Right forelimb (tissue), 1 donor: ENCODE data around the gene TUBB4B.

Source experiments
- DNase-seq: peaks from one replicate; pipeline ENCODE4 v3.0.0-alpha.2; 2018

Gene TUBB4B

DNA sequence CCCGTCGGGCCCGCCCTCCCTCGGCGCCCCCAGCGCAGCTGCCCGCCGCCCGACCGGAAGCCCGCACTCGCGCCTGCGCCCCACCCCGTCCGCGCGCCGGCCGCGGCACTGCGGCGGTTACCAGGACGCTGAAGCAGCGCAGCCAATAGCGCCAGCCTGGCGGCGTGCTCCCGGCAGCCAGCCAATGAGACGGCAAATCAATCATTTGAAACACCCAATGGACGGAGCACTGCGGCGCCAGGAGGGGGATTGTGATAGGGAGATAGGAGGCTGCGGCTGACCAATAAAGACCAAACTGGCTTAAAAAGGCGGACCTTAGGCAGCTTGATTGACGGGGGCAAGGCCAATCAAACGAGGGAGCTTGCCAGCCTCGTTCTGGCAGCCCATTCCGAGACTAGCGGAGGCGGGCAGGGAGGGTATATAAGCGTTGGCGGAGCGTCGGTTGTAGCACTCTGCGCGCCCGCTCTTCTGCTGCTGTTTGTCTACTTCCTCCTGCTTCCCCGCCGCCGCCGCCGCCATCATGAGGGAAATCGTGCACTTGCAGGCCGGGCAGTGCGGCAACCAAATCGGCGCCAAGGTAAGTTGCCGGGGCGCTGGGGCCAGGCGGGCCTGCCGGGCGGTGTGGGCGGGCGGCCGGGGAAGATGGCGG, at the start of gene TUBB4B:
Gene TUBB4B (plus strand): TSS at position 447 of the 649 bp plus-strand sequence. CDS start 74 bp downstream, at position 521.
- DNase-seq = peak; percentile 100

DNA sequence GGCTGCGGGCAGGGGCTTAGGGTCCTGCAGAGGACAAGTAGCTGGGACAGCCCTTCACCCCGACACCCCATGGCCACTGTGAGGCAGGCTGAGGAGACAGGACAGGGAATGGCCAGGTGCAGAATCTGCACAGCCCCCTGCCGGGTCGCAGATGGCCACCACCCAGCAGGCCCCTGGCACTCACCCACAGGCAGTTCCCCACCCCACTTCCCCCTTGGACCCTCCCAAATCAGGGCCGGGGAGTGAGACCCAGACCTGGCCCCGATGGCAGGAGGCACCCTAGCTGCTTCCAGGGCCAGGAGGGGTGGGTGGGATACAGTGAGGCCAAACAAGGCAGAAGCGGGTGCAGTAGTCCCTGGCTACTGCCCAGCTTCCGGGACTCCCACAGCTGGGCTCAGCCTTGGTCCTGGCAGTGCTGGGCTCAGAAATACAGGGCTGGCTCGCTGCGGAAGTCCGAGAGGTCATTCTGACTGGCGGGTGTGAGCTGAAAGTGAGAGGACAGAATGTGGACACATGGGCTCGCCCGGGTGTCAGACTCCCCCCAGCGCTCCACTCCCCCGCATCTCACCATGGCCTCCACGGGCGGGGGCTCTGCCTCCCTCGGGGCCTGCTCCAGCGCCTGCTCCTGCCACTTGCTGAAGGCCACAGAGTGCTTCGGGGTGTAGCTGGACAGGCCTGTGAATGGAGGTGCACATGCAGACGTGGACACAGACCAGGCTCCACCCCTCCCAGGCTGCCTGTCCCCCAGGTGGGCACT, 49.2 kb upstream of the TUBB4B start:
- no peak for DNase-seq

DNA sequence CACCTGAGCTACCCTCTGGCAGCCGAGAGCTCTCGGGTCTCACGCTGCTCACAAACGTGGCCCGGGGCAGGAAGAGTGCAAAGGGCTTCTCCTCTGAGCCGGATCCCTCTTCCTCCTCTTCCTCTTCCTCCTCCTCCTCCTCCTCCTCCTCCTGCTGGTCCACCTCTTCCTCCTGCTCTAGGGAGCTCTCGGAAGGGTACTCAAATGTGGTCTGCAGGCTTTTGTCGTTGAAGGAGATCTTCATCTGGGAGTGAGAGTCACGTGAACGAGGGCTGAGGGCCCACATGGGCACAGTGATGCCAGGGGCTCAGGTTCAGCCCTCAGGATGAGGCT, 48.7 kb upstream of the TUBB4B start:
- no peak for DNase-seq

DNA sequence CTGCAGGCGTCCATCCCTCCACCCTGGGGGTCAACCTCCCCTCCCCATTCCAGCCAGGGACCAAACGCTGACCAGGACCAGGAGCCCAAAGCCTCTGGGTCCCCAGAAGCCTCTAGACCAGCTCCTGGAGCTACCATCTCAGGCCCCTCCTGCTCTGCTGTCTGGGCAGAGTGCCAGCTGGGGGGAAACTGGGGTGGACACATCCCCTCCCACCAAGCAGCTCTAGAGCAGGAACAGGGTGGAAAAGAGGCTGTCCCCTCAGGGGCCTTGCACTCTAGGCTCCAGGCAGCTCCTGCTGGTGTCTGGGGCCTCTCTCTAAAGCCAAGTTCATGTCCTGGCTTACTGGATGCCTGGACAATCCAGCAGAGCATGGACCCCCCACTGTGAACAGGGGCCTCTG, 48.2 kb upstream of the TUBB4B start:
- DNase-seq = no peak

DNA sequence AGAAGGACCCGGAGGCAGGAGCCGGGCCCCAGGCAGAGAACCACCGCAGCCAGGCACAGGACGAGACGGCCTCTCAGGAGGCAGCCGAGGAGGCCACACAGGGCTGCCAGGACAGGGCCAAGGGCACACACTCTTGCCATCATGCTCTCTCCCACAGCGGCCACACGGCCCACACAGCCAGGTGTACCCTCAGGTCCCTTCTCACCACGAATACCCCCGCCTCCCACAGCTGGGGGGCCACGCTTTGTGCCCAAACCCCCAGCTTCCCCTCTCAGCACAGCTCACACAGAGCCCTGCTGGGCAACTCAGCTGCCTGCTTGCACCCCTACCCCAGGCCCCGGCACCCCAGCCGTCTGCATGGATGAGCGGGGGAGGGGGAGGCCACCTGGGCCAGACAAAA, 47.3 kb upstream of the TUBB4B start:
- no peak for DNase-seq

DNA sequence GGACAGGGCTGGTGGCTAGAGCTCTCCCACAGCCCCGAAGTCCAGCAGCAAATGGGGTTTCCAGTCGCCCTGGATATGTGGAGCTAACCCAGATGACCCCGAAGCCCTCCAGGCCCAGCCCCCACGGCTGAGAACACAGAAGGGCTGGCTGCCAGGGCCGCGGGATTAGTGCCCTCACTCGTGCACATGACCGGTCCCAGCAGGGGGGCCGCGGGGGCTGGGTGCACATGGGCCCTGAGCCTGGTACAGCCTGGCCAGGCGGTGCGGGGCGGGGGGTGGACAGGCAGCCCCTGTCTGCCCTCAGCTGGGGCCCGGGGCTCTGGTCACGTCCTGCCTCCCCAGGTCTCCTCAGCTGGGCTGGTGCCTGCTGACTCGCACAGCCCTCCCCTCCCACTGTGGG, 46.7 kb upstream of the TUBB4B start:
- no peak for DNase-seq

DNA sequence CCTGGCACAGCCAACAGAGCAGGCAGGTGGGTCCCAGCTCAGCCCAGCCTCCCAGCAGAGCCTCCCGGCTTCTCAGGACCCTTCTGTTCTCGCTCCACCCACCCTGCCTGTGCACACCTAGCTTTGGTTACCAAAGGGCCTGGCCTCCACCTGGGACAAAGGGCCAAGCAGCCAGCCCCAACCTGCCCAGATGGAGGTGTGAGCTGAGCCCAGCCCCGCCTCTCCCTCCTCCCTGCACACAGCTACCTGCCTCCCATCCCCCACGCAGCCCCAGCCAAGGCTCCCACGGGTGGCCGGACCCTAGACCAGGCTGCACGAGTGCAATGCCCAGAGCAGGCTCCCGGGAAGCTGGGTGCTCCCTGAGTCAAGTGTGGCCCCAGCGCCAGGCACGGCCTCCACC, 46.2 kb upstream of the TUBB4B start:
- DNase-seq = no peak

DNA sequence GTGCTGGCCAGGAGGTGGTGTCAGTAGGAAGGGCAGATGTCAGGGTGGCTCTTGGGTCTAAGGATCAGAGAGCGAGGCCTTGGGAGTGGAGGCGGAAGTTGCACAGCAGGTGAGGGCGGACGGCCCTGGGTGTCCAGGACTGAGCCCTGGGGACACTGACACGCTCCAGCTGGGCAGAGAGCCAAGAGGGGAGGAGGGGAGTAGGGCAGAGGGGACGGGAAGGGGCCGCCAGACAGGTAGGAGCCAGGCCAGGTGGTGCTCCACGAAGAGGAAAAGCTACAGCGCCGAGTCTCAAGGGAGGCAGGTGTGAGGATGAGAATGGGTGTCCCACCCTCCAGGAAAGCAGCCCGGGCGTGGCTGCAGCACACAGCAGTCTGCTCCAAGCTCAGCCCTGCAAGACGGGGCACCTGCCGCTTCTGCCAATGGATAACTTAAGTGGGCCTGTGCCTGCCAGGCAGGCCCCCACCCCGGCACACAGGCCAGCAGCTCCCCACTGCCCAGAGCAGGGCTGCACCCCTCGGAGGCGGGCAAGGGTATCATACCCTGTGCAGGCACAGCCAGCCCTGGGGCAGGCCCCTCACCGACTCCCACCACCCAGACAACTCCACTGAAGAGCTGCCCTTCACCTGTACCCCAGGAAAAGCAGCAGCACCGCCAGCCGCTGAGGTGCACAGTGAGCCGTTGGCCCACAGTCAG, 45.4 kb upstream of the TUBB4B start:
- no peak for DNase-seq

DNA sequence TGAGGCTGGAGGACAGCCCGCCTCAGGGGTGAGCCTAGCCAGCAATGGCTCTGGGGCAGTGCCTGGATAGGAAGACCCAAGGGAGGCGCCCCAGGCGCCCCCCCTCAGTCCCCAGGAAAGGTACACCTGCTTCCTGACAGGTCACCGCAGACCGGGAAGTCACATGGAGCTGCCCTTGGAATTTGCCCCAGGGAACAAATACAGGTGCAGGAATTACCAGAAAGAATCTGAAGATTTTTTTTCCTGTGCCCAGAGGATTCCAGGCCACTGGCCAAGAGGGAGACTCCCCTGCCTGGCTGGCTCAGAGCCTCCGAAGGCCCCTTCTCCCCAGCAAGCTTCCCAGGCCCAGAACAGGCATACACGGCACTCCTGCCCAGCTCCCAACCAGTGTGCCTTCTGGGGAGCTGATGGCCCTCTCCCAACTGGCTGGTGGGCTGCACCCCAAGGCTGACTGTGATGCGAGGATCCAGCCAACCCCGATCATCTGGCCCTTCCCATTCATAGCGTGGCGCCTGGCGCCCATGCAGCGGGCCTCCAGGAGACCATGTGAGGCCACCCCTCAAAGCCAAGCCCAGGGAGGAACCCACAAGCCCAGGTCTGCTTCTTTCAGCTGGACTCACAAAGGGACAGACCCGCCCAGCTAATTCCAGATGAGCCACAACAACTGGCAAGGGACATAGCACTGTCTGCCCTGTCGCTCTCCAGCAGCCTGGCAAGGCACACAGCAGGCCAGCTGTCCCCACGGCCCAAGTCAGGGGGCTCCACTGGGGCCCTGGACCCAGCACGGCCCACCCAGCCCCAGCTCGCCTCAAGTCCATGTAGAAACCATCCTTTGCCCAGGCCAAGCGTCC, 42.8 kb upstream of the TUBB4B start:
- DNase-seq = no peak

DNA sequence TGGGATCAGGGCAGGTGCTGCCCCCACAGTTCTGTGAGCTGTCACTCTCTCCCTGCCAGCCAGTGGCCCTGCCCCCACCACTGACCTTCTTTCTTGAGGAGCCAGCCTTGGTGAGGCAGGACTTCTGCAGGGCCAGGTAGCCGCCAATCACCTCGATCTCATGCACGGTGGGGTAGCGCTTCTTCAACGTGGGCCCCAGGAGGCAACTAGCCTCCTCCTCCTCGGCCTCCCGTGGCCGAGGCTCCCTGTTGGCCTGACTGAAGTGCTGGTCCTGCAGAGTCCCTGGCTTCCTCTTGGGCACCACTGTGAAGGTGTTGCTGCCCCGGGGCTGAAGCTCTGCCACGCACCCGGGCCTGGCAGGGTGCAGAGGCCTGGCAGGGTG, 42.2 kb upstream of the TUBB4B start:
- DNase-seq = no peak

DNA sequence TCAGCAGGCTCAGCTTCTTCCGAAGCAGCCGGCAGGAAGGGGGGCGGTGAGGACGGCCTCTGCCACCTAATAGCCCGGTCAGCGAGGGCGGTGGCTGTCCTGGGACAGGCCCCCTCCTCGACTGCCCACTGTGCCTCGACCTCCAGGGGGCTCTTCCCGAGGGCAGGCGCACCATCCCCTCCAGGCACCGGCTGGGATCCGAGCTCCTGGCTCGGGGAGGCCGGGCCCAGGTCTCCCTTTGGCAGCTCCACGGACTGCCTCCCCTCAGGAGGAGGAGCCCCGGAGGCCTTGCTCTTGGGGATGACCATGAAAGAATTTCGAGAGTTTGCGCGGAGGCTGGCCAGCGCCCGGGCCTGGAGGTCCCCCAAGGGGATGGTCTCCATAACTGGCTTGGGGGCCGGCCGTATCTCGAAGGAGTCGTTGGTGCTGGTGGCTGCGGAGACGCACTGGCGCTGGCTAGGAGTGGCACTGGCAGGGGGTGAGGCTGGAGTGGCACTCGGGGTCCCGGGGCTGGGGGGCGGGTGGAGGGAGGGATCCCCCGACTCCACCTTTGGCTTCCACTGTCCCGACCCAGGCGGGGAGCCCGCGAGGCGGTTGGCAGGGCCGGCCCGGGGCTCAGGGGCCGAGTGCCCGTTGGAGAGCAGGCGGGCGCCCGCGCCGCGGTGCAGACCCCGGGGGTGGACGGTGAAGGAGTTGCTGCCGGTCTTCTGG, 41.5 kb upstream of the TUBB4B start:
- no peak for DNase-seq

DNA sequence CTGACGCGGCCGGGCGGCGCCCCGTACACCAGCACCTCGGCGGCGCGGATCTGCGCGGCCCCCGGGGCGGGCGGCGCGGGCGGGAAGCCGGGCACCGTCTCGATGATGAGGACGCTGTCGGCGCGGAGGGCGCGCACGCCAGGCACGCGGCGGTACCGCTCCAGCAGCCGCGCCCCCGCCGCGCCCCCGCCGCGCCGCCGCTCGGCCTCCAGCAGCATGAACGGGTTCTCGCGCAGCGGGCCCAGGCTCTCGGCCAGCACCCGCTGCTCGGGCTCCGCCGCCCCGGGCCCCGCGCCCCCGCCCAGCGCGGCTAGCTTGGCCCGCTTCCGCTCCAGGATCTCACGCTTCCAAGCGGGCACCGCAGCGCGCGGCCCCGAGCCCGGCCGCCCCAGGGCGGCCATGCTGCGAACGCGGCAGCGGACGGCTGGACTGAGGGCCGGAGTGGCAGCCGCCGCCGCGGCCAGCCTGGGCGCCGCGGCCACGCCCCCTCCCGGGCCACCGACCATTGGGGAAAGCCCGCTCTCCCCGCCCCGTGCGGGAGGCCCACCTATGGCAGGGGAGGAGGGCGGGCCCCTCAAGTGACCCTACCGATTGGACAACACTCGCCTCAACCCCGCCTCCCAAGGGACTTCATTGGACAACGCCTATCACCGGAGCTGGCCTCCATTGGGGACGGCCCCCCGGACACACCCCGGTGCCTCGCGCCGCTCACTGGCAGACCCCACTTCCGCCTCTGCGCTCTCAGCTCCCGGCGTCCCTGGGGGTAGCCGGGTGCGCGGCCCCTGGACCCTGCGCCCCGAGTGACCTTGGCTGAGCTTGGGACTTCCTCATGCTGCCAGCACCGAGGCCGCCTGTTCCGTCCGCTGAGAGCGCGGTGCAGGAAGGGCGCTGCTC, 40.5 kb upstream of the TUBB4B start, which contains the start of gene TPRN:
Gene TPRN (minus strand): TSS at position 431 of the 894 bp plus-strand sequence. CDS start 30 bp downstream, at position 401.
- DNase-seq = peak; percentile 97

DNA sequence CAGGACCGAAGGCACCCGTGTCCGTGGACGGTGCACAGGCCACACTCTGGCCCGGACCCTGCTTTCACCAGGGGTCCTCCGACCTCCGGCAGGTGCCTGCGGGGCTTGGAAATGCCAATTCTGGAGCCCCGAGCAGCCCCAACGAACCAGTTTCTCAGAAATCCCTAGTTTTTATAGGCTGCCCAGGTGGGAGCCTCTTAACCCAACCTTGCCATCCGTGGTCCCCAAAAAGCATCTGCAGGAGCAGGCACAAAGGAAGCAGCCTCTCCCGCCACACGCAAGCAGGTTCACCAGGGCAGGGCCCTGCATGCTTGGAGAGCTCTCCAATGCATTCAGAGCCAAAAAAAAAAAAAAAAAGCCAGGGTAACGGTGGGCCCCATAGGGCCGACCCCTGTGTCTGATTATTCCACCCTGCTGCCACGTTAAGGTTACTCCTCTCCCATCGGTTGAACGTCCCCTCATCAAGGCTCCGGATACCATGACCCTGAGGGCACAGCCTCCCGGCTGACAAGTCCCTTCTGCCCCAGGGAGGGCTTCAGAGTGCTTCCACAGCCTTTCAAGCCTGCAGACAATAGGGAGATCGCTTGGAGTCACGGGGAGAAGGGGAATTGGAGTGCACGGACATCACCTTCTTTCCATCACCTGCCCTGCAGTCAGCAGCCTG, 39.8 kb upstream of the TUBB4B start:
- DNase-seq = no peak

DNA sequence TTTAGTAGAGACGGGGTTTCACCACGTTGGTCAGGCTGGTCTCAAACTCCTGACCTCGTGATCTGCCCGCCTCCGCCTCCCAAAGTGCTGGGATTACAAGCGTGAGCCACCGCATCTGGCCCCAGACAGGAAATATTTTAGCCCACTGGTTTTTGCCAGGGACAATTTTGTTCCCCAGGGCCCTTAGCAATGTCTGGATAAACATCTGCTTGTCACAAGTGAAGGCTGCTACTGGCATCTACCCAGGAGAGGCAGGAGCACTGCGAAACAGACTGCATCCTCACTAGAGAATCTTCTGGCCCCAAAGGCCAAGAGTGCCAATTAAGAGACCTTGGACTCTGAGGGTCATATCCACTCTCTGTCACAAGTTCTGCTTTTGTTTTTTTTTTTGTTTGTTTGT, 38.1 kb upstream of the TUBB4B start:
- no peak for DNase-seq

DNA sequence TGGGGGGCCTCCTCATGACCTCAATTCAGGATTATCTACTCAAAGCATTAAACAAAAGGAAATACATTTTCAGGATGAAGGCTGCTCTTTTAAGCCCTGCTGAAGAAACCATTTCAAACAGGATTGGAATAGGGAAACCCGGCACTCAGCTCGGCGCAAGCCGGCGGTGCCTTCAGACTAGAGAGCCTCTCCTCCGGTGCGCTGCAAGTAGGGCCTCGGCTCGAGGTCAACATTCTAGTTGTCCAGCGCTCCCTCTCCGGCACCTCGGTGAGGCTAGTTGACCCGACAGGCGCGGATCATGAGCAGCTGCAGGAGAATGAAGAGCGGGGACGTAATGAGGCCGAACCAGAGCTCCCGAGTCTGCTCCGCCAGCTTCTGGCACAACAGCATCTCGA, 36.4 kb upstream of the TUBB4B start:
- DNase-seq = no peak

DNA sequence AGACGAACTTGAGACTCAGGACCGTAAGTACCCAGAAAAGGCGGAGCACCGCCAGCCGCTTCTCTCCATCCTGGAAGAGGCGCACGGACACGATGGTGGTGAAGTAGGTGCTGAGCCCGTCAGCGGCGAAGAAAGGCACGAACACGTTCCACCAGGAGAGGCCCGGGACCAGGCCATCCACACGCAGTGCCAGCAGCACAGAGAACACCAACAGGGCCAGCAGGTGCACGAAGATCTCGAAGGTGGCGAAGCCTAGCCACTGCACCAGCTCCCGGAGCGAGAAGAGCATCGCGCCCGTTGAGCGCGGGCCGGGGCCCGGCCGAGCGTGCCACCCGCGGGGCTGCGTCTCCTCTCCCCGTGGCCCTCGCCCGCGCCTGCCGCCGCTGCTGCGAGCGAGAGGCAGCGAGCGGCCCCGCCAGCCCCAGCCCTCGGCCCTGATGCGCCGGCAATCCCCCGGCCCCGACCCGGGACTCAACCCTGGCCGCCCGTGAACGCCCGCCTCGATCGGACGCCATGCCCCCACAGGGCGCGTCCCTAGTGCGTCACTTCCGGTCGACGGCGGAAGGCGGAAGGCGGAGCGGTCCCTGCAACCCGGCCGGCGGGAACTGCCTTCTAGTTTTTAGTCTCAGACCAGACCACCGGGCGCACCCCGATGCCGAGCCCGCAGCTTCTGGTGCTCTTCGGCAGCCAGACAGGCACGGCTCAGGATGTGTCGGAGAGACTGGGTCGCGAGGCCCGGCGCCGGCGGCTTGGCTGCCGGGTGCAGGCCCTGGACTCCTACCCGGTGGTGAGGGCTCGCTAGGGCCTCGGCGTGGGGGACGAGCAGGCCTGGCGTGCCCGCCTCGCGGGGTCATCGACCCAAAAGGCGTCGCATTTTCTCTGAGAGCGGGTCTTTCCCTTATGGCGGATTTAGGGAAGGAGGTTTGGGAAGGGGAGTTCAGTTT, 35.7 kb upstream of the TUBB4B start, which contains the start of the genes NDOR1 and TMEM203:
Gene NDOR1 (plus strand): TSS at position 575 of the 944 bp plus-strand sequence. CDS start 78 bp downstream, at position 653.
Gene TMEM203 (minus strand): TSS at position 523 of the 944 bp plus-strand sequence. CDS start 234 bp downstream, at position 289.
- DNase-seq = peak; percentile 96

DNA sequence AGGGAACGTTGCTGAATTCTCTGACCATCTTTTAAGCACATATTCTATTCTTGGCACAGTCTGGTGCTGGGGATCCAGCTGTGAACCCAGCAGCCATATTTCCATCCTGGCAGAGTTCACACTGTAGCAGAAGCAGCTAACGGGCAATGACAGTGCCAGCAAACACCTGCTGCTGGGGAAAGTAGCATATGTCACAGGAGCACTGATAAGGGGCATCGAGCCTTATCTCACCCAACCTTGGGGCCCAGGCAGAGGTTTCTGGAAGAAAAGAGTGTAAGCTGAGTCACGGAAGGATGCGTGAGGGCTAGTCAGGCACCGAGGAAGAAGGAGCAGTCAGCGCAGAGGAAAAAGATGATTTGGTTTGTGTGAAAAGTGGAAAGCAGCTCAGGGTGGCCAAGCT, 34.5 kb upstream of the TUBB4B start:
- no peak for DNase-seq

DNA sequence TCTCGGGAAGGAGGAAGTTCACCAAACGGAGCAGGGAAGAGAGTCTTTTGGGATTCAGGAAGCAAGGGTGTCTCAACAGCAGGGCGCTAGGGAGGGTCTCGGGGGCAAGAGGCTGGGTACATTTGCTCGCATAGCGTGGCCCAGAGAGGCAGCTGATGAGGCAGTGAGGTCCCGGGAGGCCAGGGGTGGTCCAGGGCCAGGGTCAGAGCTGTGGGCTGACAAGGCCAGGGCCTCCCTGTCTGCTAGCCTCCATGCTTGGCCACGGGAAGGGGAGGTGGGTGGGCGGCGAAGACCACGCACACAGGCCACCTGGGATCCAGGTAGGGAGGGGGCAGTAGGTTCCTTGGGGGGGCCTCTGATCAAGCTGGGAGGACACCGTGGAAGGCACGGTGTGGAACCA, 29.6 kb upstream of the TUBB4B start:
- DNase-seq = no peak

DNA sequence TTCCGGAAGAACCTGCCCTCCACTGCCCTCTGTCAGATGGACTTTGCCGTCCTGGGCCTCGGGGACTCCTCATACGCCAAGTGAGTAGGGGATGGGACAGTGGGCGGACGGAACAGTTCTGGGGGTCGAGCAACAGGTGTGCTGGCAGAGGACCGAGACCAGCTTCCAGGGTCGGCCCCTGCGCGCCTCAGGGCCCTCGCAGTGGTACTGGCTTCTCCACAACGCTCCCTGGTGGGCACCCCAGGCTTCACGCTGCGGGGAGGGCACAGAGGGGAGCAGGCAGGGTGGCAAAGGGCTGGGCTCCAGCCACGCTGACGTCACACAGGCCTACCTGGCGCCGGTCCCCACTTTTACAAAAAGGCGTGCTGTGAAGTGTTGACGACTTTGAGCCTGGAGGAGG, 28.6 kb upstream of the TUBB4B start:
- DNase-seq = no peak
